ENCODE measurements around the gene COIL. TPM values are rescaled to one million over a fixed set of nuclear protein-coding genes. Genes with fewer than 3 reads are reported as not detected.
"Not testable (repeated sequence)": the region's sequence is repeated elsewhere in the genome, so short reads cannot be mapped to it uniquely, and the experiment has no call there.

Gene COIL
- polyA plus RNA-seq, 2 donors, result 8.8 to 9.4 TPM

DNA sequence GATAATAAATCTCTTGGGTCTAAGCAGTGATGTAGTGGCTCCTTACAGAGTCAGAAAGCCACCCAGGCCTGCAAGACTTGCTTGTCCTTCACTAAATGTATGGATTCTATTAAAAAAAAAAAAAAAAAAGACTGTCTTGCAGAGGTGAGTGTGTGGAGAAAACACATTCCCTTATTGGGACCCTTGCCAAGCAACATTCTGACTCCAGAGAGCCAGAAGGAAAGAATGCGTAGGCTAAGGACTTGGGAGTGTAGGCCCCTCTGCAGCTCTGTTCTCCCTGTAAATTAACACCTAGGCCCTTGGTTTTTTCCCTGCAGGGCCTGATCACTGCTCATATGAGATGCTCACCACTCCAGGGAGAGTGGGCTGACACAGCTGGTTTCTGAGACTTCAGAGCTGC is 34.9 kb upstream of the COIL start:
- Histone ChIP-seq H3K27me3 (ENCODE audit: control insufficient read depth in 1 of 2, insufficient read depth in 2 of 2, low read length in 2 of 2) (no peaks in the 10 kb centered on the region), H3K27ac (ENCODE audit: low read depth in 2 of 2, low read length in 1 of 2) (no peak overlapping the region), H3K4me3 (ENCODE audit: low read depth in 1 of 2, low read length in 2 of 2) (no peak overlapping the region), H3K9me3 (ENCODE audit: control insufficient read depth in 2 of 2, insufficient read depth in 1 of 2, low read depth in 1 of 2, low read length in 1 of 2) (no peaks in the 10 kb centered on the region), H3K4me1 (ENCODE audit: control insufficient read depth in 2 of 2, insufficient read depth in 2 of 2, low read length in 1 of 2) (no peaks in the 10 kb centered on the region), H3K36me3 (ENCODE audit: control insufficient read depth in 2 of 2, insufficient read depth in 2 of 2, low read length in 1 of 2) (peaks cover 12 to 22% of the 10 kb centered on the region in 2 donors)
- 87 to 96% methylated on average over 1 of the region's 1 CpG for WGBS, 2 donors

DNA sequence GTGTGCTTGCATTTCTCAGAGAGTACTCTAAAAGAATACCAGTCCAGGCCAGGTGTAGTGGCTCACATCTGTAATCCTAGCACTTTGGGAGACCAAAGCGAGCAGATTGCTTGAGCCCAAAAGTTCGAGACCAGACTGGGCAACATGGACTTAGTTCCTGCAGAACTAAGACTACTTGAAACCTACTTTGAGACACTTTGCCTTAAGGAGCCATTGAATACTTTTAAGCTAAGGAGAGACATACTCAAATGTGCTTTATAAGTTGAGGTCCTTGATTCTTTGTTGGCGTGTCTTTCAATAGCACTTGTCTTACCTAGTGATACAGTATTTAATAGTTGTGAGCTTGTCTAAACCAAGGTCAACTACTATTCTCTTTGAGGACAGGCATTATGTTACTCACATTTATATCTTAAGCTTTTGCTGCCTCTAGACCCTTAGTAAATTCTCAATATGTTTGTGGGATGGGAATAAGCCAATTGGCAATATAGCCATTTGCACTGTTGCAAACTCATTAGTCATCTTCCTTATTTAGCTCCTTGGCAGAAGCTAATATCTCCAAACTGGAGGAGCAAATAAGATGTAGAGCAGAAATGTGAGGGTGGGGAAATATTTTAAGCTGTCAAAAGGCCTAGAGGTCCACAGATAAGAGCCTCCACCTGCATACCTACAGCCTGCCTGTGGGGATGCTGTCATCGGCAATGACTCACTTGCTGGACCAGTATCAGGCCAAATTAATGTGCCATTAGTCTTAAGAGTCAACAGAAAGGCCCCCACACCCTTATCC is 33.4 kb upstream of the COIL start:
- WGBS, 2 donors, result 90 to 92% methylated on average over 4 of the region's 4 CpGs
- no peak overlapping the region for H3K27ac ChIP-seq (ENCODE audit: low read depth in 2 of 2, low read length in 1 of 2)
- H3K4me1 ChIP-seq (ENCODE audit: control insufficient read depth in 2 of 2, insufficient read depth in 2 of 2, low read length in 1 of 2), result no peaks in the 10 kb centered on the region
- H3K27me3 ChIP-seq (ENCODE audit: control insufficient read depth in 1 of 2, insufficient read depth in 2 of 2, low read length in 2 of 2), result no peaks in the 10 kb centered on the region
- no peak overlapping the region for H3K4me3 ChIP-seq (ENCODE audit: low read depth in 1 of 2, low read length in 2 of 2)
- H3K36me3 ChIP-seq (ENCODE audit: control insufficient read depth in 2 of 2, insufficient read depth in 2 of 2, low read length in 1 of 2), result peaks cover 12 to 22% of the 10 kb centered on the region in 2 donors
- no peaks in the 10 kb centered on the region for H3K9me3 ChIP-seq (ENCODE audit: control insufficient read depth in 2 of 2, insufficient read depth in 1 of 2, low read depth in 1 of 2, low read length in 1 of 2)

DNA sequence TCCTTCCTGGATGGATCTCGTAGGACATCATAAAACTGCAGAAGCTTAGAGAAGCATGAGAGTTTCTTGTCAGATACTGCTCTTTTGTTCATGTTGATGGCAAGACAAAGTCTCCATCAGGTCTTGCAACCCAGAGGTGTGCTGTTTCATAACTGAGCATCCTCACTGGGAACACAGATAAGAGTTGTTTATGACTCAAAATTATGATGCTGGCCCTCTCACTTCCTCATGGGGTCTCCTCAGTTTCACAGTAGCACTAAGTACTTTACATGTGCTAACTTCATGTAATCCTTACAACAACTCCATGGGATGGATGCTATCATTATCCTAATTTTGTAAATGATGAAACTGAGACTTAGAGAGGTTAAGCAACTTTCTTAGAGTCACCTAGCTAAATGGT is 31.5 kb upstream of the COIL start:
- Histone ChIP-seq H3K27ac (ENCODE audit: low read depth in 2 of 2, low read length in 1 of 2) (no peak overlapping the region), H3K4me1 (ENCODE audit: control insufficient read depth in 2 of 2, insufficient read depth in 2 of 2, low read length in 1 of 2) (no peaks in the 10 kb centered on the region), H3K4me3 (ENCODE audit: low read depth in 1 of 2, low read length in 2 of 2) (no peak overlapping the region), H3K27me3 (ENCODE audit: control insufficient read depth in 1 of 2, insufficient read depth in 2 of 2, low read length in 2 of 2) (no peaks in the 10 kb centered on the region), H3K36me3 (ENCODE audit: control insufficient read depth in 2 of 2, insufficient read depth in 2 of 2, low read length in 1 of 2) (peaks cover 15 to 25% of the 10 kb centered on the region in 2 donors), H3K9me3 (ENCODE audit: control insufficient read depth in 2 of 2, insufficient read depth in 1 of 2, low read depth in 1 of 2, low read length in 1 of 2) (no peaks in the 10 kb centered on the region)
- WGBS, 2 donors, result 78 to 89% methylated on average over 1 of the region's 1 CpG

DNA sequence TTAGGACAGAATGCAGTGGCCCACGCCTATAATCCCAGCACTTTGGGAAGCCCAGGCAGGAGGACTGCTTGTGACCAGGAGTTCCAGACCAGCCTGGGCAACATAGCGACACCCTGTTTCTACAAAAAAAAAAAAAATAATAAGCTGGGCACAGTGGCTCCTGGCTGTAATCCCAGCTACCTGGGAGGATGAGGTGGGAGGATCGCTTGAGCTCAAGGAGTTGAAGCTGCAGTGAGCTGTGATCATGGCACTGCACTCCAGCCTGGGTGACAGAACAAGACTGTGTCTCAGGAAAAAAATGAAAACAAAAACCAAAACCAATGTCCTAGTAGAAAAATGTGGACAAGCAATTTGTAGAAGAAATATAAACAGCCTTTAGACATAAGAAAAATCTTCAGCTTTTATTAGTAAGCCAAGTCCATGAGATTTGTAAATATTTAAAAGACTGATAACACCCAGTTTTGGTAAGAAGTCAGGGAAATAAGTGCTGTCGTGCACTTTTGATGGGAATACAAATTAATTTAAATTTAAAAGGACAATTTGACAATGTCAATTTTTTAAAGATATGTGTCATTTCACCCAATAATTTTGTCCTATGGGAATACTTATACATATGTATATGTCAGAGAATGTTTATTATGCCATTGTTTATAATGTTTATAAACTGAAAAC is 28.2 kb upstream of the COIL start:
- no peak overlapping the region for H3K4me3 ChIP-seq (ENCODE audit: low read depth in 1 of 2, low read length in 2 of 2)
- 90 to 95% methylated on average over 4 of the region's 4 CpGs for WGBS, 2 donors
- H3K4me1 ChIP-seq (ENCODE audit: control insufficient read depth in 2 of 2, insufficient read depth in 2 of 2, low read length in 1 of 2), result no peaks in the 10 kb centered on the region
- H3K36me3 ChIP-seq (ENCODE audit: control insufficient read depth in 2 of 2, insufficient read depth in 2 of 2, low read length in 1 of 2), result peaks cover 4 to 21% of the 10 kb centered on the region in 2 donors
- no peaks in the 10 kb centered on the region for H3K27me3 ChIP-seq (ENCODE audit: control insufficient read depth in 1 of 2, insufficient read depth in 2 of 2, low read length in 2 of 2)
- H3K9me3 ChIP-seq (ENCODE audit: control insufficient read depth in 2 of 2, insufficient read depth in 1 of 2, low read depth in 1 of 2, low read length in 1 of 2), result no peaks in the 10 kb centered on the region
- H3K27ac ChIP-seq (ENCODE audit: low read depth in 2 of 2, low read length in 1 of 2), result no peak overlapping the region

DNA sequence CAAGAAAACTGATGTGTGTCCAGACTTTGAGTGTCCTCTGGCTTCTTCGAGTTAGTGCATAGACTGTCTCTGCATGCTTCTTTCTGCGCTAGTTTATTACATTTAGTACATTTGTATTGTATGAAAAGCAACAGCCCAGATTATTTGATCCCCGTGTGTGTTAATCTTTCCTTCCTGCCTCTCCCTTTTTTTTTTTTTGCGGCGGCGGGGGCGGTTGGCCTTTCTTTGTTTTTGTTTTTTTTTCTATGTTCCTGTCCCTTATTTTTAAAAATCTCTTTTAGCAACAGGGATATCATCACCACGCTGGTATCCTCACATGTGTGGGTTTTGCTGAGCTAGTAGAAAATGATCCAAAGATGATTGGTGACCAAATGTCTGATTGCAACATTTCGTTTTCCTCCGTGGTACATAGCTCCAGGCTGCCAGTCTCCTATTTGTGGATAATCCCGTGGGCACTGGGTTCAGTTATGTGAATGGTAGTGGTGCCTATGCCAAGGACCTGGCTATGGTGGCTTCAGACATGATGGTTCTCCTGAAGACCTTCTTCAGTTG is 26.5 kb upstream of the COIL start:
- no peak overlapping the region for H3K27ac ChIP-seq (ENCODE audit: low read depth in 2 of 2, low read length in 1 of 2)
- H3K36me3 ChIP-seq (ENCODE audit: control insufficient read depth in 2 of 2, insufficient read depth in 2 of 2, low read length in 1 of 2), result peaks cover 8 to 22% of the 10 kb centered on the region in 2 donors
- H3K4me1 ChIP-seq (ENCODE audit: control insufficient read depth in 2 of 2, insufficient read depth in 2 of 2, low read length in 1 of 2), result no peaks in the 10 kb centered on the region
- no peaks in the 10 kb centered on the region for H3K27me3 ChIP-seq (ENCODE audit: control insufficient read depth in 1 of 2, insufficient read depth in 2 of 2, low read length in 2 of 2)
- no peaks in the 10 kb centered on the region for H3K9me3 ChIP-seq (ENCODE audit: control insufficient read depth in 2 of 2, insufficient read depth in 1 of 2, low read depth in 1 of 2, low read length in 1 of 2)
- no peak overlapping the region for H3K4me3 ChIP-seq (ENCODE audit: low read depth in 1 of 2, low read length in 2 of 2)
- WGBS, 2 donors, result 82 to 84% methylated on average over 11 of the region's 11 CpGs

DNA sequence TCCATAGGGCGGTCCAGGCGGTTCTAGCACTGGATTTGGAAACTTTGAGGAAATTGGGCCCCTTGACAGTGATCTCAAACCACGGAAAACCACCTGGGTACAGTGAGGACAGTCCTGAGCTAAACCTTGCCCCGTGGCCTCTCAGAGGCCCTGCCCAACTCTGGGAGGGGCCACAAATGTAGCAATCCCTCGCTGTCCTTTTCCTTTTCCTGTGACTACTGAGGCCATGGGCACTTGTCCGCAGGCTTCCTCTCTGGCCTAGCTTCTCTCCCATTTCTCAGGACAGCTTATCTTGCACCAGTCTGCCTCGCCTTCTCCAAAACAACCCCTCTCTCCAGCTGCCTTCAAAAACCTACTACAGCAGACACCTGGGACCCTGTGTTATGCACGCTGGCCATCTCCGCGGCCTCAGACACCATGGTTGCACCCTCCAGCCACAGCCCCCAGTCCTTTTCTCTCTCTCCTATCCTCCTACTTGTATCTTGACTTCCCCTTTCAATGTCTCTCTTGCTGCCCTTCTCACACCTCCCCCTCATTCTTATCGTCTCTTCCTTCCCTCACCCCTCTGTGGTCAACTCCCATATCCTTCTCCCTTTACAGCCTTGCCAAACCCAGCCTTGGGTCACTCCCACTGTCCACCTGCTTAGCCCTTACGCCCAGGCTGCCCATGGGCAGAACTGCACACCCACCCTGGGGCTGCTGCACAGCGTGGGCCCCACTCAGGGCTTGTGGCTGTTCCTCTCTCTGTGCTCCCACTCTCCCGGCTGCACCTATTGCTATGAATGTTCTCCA is 24.7 kb upstream of the COIL start:
- no peak overlapping the region for H3K4me3 ChIP-seq (ENCODE audit: low read depth in 1 of 2, low read length in 2 of 2)
- H3K27ac ChIP-seq (ENCODE audit: low read depth in 2 of 2, low read length in 1 of 2), result no peak overlapping the region
- 91% methylated on average over 14 of the region's 14 CpGs for WGBS, 2 donors
- peaks cover 0 to 8% of the 10 kb centered on the region in 2 donors for H3K4me1 ChIP-seq (ENCODE audit: control insufficient read depth in 2 of 2, insufficient read depth in 2 of 2, low read length in 1 of 2)
- H3K9me3 ChIP-seq (ENCODE audit: control insufficient read depth in 2 of 2, insufficient read depth in 1 of 2, low read depth in 1 of 2, low read length in 1 of 2), result no peaks in the 10 kb centered on the region
- no peaks in the 10 kb centered on the region for H3K27me3 ChIP-seq (ENCODE audit: control insufficient read depth in 1 of 2, insufficient read depth in 2 of 2, low read length in 2 of 2)
- H3K36me3 ChIP-seq (ENCODE audit: control insufficient read depth in 2 of 2, insufficient read depth in 2 of 2, low read length in 1 of 2), result peaks cover 12 to 17% of the 10 kb centered on the region in 2 donors

DNA sequence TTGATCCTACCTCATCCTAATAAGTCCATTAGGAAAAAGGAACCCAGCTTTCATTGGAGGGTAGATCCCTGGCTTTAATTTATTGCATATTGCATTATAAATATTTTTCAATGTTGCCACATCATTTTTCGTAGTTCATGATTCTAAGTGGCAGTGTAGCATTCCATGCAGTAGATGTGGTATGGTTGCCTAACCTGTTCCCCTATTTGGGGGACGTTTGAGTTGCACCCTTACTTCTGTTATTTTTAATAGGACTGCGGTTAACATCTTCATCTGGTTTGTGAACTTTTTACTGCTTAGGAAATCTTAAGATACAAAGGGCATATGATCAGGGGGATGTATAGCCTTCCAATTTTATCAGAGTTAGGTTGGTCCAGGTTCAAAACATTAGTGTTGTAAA is 22.5 kb upstream of the COIL start:
- Histone ChIP-seq H3K4me1 (ENCODE audit: control insufficient read depth in 2 of 2, insufficient read depth in 2 of 2, low read length in 1 of 2) (peaks cover 0 to 8% of the 10 kb centered on the region in 2 donors), H3K9me3 (ENCODE audit: control insufficient read depth in 2 of 2, insufficient read depth in 1 of 2, low read depth in 1 of 2, low read length in 1 of 2) (no peaks in the 10 kb centered on the region), H3K27me3 (ENCODE audit: control insufficient read depth in 1 of 2, insufficient read depth in 2 of 2, low read length in 2 of 2) (no peaks in the 10 kb centered on the region), H3K27ac (ENCODE audit: low read depth in 2 of 2, low read length in 1 of 2) (peak overlapping the region in 1 of 2 donors; percentile 50), H3K4me3 (ENCODE audit: low read depth in 1 of 2, low read length in 2 of 2) (no peak overlapping the region), H3K36me3 (ENCODE audit: control insufficient read depth in 2 of 2, insufficient read depth in 2 of 2, low read length in 1 of 2) (peaks cover 12 to 17% of the 10 kb centered on the region in 2 donors)
- 72 to 75% methylated on average over 3 of the region's 3 CpGs for WGBS, 2 donors

DNA sequence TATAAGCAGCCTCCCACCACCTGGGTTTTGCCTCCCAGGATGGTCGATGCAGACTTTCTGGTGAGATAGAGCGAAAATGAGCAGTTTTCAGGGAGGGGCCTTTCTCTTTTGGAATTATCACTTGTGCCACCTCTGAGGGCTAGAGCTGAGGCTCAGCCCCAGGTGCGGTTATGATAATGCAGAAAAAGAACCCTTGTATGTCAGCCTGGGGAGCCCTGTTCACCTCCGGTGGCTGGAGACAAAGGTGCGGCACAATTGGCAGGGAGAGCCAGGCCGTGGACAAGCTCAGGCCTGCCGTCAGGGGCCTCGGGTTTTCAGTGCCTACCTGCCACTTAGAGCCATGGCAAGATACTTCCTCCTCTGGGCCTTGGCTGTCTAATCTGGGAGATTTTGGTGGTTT is 21.5 kb upstream of the COIL start:
- Histone ChIP-seq H3K4me3 (ENCODE audit: low read depth in 1 of 2, low read length in 2 of 2) (no peak overlapping the region), H3K27ac (ENCODE audit: low read depth in 2 of 2, low read length in 1 of 2) (peak overlapping the region; percentile 80 to 88), H3K9me3 (ENCODE audit: control insufficient read depth in 2 of 2, insufficient read depth in 1 of 2, low read depth in 1 of 2, low read length in 1 of 2) (no peaks in the 10 kb centered on the region), H3K4me1 (ENCODE audit: control insufficient read depth in 2 of 2, insufficient read depth in 2 of 2, low read length in 1 of 2) (peaks cover 0 to 8% of the 10 kb centered on the region in 2 donors), H3K27me3 (ENCODE audit: control insufficient read depth in 1 of 2, insufficient read depth in 2 of 2, low read length in 2 of 2) (no peaks in the 10 kb centered on the region), H3K36me3 (ENCODE audit: control insufficient read depth in 2 of 2, insufficient read depth in 2 of 2, low read length in 1 of 2) (peaks cover 8 to 14% of the 10 kb centered on the region in 2 donors)
- WGBS, 2 donors, result 53 to 73% methylated on average over 8 of the region's 8 CpGs

DNA sequence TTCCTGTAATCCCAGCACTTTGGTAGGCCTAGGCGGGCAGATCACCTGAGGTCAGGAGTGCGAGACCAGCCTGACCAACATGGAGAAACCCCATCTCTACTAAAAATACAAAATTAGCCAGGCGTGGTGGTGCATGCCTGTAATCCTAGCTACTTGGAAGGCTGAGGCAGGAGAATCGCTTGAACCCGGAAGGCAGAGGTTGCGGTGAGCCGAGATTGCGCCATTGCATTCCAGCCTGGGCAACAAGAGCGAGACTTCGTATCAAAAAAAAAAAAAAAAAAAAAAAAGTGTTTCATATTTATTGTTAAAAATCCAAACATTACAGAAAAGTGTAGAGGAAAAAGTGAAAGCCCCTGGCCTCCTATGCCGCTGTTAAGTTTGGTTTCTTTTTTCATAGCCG is 19.7 kb upstream of the COIL start:
- not testable (repeated sequence) for H3K36me3 ChIP-seq (ENCODE audit: control insufficient read depth in 2 of 2, insufficient read depth in 2 of 2, low read length in 1 of 2); H3K27me3 ChIP-seq (ENCODE audit: control insufficient read depth in 1 of 2, insufficient read depth in 2 of 2, low read length in 2 of 2); H3K9me3 ChIP-seq (ENCODE audit: control insufficient read depth in 2 of 2, insufficient read depth in 1 of 2, low read depth in 1 of 2, low read length in 1 of 2); H3K4me3 ChIP-seq (ENCODE audit: low read depth in 1 of 2, low read length in 2 of 2); H3K27ac ChIP-seq (ENCODE audit: low read depth in 2 of 2, low read length in 1 of 2); H3K4me1 ChIP-seq (ENCODE audit: control insufficient read depth in 2 of 2, insufficient read depth in 2 of 2, low read length in 1 of 2)
- WGBS, 2 donors, result 65 to 78% methylated on average over 12 of the region's 12 CpGs
